NCI-H2107 treated with DMSO at 0.1 percent for 48 hours (cell line): ENCODE measurements around the gene XKR3.
"Not testable (repeated sequence)": the region's sequence is repeated elsewhere in the genome, so short reads cannot be mapped to it uniquely, and the experiment has no call there.

Experiments used
- DNase-seq: peaks from one replicate; lab custom pipeline; 2025; ENCODE audit not compliant: unreplicated experiment; lab: John Stamatoyannopoulos, UW

The XKR3 gene

GRCh38 chr22:16748160-16748929 lies 76.9 kb downstream of the XKR3 start:
- not testable (repeated sequence) for DNase-seq

- DNase-seq, result not testable (repeated sequence)
These were observed 77.7 kb downstream of the XKR3 start for GRCh38 chr22:16747266-16748159.

GRCh38 chr22:16734271-16734670 lies 90.9 kb downstream of the XKR3 start:
- DNase-seq, result not testable (repeated sequence)
